IPS DF 6.9 (cell line): ENCODE measurements around the gene POP7.
A peak's percentile ranks its signal among the peaks of the same experiment; 100 is the strongest.
"Not testable (repeated sequence)": the region's sequence is repeated elsewhere in the genome, so short reads cannot be mapped to it uniquely, and the experiment has no call there.

Source experiments
- DNase-seq: peaks from one replicate; pipeline ENCODE4 v3.0.0-alpha.2; 2013; ENCODE audit warnings: low read depth, low spot score
- H3K27ac ChIP-seq: one replicate; pipeline ENCODE4 v1.5.1; 2013; ENCODE audit warnings: low read length, control low read depth
- H3K27me3 ChIP-seq: 2 replicates; pipeline ENCODE4 v1.6.1; 2013; ENCODE audit warnings: mild to moderate bottlenecking, low read length; ENCODE audit not compliant: control insufficient read depth, insufficient read depth
- H3K36me3 ChIP-seq: 2 replicates; pipeline ENCODE4 v1.6.1; 2013; ENCODE audit warnings: low read length; ENCODE audit not compliant: control insufficient read depth, insufficient read depth
- H3K4me1 ChIP-seq: 2 replicates; pipeline ENCODE4 v1.6.1; 2013; ENCODE audit warnings: low read length; ENCODE audit not compliant: control insufficient read depth, insufficient read depth
- H3K4me3 ChIP-seq: 2 replicates; pipeline ENCODE4 v1.5.1; 2013; ENCODE audit warnings: mild to moderate bottlenecking, low read length
- H3K9me3 ChIP-seq: 2 replicates; pipeline ENCODE4 v1.6.1; 2013; ENCODE audit warnings: low read length, inconsistent platforms; ENCODE audit not compliant: control insufficient read depth, insufficient read depth
- WGBS: extraction: QIAGEN DNeasy Blood & Tissue Kit; methylation state at CpG from one replicate; pipeline ENCODE4 v1.1.7; 2013; ENCODE audit warnings: mixed read lengths, missing lambda C conversion rate; ENCODE audit not compliant: insufficient read length, insufficient coverage; 5-methylcytosine and 5-hydroxymethylcytosine counted together

The POP7 gene

GRCh38 chr7:100717073-100717472 is 11.2 kb downstream of the POP7 start:
- no CpG with 5 or more reads among the region's 2 CpGs for WGBS
- H3K27ac ChIP-seq, DNase-seq, H3K9me3 ChIP-seq, H3K4me3 ChIP-seq, H3K4me1 ChIP-seq, H3K36me3 ChIP-seq: not testable (repeated sequence)
- H3K27me3 ChIP-seq = peaks cover 11% of the 10 kb centered on the region; the same call in 1 of the 2 replicates

GRCh38 chr7:100719523-100720278 is 13.8 kb downstream of the POP7 start:
- no peak overlapping the region; the same call in 1 of the 2 replicates for H3K4me3 ChIP-seq
- no peaks in the 10 kb centered on the region for H3K4me1 ChIP-seq
- no peaks in the 10 kb centered on the region for H3K36me3 ChIP-seq
- H3K27me3 ChIP-seq = peaks cover 11% of the 10 kb centered on the region; the same call in 1 of the 2 replicates
- WGBS = no CpG with 5 or more reads among the region's 8 CpGs
- no peak for DNase-seq
- no peak overlapping the region for H3K27ac ChIP-seq
- H3K9me3 ChIP-seq = no peaks in the 10 kb centered on the region

DNA sequence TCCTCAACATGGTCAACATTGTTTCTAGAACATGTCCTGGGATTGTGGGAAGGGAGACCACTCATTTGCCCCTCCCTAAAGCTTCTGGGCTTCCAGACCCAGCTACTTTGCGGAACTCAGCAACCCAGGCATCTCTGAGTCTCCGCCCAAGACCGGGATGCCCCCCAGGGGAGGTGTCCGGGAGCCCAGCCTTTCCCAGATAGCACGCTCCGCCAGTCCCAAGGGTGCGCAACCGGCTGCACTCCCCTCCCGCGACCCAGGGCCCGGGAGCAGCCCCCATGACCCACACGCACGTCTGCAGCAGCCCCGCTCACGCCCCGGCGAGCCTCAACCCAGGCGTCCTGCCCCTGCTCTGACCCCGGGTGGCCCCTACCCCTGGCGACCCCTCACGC is 14.4 kb downstream of the POP7 start, which contains the start of gene EPO:
Gene EPO, plus strand, starts transcription at position 190 of the 392 bp plus-strand sequence. CDS start 513 bp downstream, outside the sequence.
- Histone ChIP-seq H3K27me3 (peaks cover 11% of the 10 kb centered on the region; the same call in 1 of the 2 replicates), H3K27ac (no peak within 1 kb of the TSS), H3K4me1 (no peaks in the 10 kb centered on the region), H3K4me3 (peak within 1 kb of the TSS; percentile 54; the same call in 1 of the 2 replicates), H3K36me3 (no peaks in the 10 kb centered on the region), H3K9me3 (no peaks in the 10 kb centered on the region)
- no peak for DNase-seq
- WGBS = no CpG with 5 or more reads among the region's 21 CpGs

DNA sequence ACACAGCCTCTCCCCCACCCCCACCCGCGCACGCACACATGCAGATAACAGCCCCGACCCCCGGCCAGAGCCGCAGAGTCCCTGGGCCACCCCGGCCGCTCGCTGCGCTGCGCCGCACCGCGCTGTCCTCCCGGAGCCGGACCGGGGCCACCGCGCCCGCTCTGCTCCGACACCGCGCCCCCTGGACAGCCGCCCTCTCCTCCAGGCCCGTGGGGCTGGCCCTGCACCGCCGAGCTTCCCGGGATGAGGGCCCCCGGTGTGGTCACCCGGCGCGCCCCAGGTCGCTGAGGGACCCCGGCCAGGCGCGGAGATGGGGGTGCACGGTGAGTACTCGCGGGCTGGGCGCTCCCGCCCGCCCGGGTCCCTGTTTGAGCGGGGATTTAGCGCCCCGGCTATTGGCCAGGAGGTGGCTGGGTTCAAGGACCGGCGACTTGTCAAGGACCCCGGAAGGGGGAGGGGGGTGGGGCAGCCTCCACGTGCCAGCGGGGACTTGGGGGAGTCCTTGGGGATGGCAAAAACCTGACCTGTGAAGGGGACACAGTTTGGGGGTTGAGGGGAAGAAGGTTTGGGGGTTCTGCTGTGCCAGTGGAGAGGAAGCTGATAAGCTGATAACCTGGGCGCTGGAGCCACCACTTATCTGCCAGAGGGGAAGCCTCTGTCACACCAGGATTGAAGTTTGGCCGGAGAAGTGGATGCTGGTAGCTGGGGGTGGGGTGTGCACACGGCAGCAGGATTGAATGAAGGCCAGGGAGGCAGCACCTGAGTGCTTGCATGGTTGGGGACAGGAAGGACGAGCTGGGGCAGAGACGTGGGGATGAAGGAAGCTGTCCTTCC is 15.0 kb downstream of the POP7 start:
- H3K36me3 ChIP-seq = no peaks in the 10 kb centered on the region
- H3K4me3 ChIP-seq = peak overlapping the region; percentile 54; the same call in 1 of the 2 replicates
- H3K27ac ChIP-seq = no peak overlapping the region
- DNase-seq = no peak
- no peaks in the 10 kb centered on the region for H3K4me1 ChIP-seq
- H3K27me3 ChIP-seq = peaks cover 11% of the 10 kb centered on the region; the same call in 1 of the 2 replicates
- WGBS = no CpG with 5 or more reads among the region's 56 CpGs
- no peaks in the 10 kb centered on the region for H3K9me3 ChIP-seq

DNA sequence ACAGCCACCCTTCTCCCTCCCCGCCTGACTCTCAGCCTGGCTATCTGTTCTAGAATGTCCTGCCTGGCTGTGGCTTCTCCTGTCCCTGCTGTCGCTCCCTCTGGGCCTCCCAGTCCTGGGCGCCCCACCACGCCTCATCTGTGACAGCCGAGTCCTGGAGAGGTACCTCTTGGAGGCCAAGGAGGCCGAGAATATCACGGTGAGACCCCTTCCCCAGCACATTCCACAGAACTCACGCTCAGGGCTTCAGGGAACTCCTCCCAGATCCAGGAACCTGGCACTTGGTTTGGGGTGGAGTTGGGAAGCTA is 15.5 kb downstream of the POP7 start:
- Histone ChIP-seq H3K27ac (no peak overlapping the region), H3K27me3 (peaks cover 11% of the 10 kb centered on the region; the same call in 1 of the 2 replicates), H3K9me3 (no peaks in the 10 kb centered on the region), H3K4me3 (no peak overlapping the region), H3K36me3 (no peaks in the 10 kb centered on the region), H3K4me1 (no peaks in the 10 kb centered on the region)
- WGBS = no CpG with 5 or more reads among the region's 8 CpGs
- DNase-seq = no peak

DNA sequence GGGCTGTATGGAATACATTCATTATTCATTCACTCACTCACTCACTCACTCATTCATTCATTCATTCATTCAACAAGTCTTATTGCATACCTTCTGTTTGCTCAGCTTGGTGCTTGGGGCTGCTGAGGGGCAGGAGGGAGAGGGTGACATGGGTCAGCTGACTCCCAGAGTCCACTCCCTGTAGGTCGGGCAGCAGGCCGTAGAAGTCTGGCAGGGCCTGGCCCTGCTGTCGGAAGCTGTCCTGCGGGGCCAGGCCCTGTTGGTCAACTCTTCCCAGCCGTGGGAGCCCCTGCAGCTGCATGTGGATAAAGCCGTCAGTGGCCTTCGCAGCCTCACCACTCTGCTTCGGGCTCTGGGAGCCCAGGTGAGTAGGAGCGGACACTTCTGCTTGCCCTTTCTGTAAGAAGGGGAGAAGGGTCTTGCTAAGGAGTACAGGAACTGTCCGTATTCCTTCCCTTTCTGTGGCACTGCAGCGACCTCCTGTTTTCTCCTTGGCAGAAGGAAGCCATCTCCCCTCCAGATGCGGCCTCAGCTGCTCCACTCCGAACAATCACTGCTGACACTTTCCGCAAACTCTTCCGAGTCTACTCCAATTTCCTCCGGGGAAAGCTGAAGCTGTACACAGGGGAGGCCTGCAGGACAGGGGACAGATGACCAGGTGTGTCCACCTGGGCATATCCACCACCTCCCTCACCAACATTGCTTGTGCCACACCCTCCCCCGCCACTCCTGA is 16.7 kb downstream of the POP7 start:
- no peak overlapping the region for H3K27ac ChIP-seq
- H3K9me3 ChIP-seq = no peaks in the 10 kb centered on the region
- peaks cover 11% of the 10 kb centered on the region; the same call in 1 of the 2 replicates for H3K27me3 ChIP-seq
- no peaks in the 10 kb centered on the region for H3K4me1 ChIP-seq
- no peak for DNase-seq
- no peaks in the 10 kb centered on the region for H3K36me3 ChIP-seq
- no peak overlapping the region for H3K4me3 ChIP-seq
- WGBS = no CpG with 5 or more reads among the region's 17 CpGs

DNA sequence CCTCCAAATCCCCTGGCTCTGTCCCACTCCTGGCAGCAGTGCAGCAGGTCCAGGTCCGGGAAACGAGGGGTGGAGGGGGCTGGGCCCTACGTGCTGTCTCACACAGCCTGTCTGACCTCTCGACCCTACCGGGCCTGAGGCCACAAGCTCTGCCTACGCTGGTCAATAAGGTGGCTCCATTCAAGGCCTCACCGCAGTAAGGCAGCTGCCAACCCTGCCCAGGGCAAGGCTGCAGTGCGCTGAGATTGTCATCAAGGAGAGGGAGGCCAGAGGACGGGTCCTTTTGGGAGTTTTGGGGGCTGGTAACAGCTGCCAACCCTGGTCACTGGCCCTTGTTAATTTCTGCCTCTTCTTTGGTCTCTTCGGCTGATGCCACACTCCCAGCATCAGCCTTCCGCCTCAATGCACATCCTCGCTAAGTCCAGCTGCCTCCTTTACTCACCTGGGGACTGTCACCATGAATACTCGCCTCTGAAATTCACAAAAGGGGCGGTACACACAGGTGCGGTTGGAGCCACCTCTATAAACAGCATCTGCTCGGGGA is 17.9 kb downstream of the POP7 start:
- no CpG with 5 or more reads among the region's 16 CpGs for WGBS
- no peak overlapping the region for H3K27ac ChIP-seq
- no peaks in the 10 kb centered on the region for H3K9me3 ChIP-seq
- no peak overlapping the region; the same call in 1 of the 2 replicates for H3K4me3 ChIP-seq
- no peak for DNase-seq
- H3K36me3 ChIP-seq = no peaks in the 10 kb centered on the region
- peaks cover 11% of the 10 kb centered on the region; the same call in 1 of the 2 replicates for H3K27me3 ChIP-seq
- no peaks in the 10 kb centered on the region for H3K4me1 ChIP-seq

- not testable (repeated sequence) for H3K27ac ChIP-seq, H3K4me3 ChIP-seq, H3K4me1 ChIP-seq, H3K36me3 ChIP-seq, H3K9me3 ChIP-seq, DNase-seq
- WGBS = no CpG with 5 or more reads among the region's 2 CpGs
- H3K27me3 ChIP-seq = peaks cover 11% of the 10 kb centered on the region; the same call in 1 of the 2 replicates
Measured at GRCh38 chr7:100724364-100724763, 18.4 kb downstream of the POP7 start.

DNA sequence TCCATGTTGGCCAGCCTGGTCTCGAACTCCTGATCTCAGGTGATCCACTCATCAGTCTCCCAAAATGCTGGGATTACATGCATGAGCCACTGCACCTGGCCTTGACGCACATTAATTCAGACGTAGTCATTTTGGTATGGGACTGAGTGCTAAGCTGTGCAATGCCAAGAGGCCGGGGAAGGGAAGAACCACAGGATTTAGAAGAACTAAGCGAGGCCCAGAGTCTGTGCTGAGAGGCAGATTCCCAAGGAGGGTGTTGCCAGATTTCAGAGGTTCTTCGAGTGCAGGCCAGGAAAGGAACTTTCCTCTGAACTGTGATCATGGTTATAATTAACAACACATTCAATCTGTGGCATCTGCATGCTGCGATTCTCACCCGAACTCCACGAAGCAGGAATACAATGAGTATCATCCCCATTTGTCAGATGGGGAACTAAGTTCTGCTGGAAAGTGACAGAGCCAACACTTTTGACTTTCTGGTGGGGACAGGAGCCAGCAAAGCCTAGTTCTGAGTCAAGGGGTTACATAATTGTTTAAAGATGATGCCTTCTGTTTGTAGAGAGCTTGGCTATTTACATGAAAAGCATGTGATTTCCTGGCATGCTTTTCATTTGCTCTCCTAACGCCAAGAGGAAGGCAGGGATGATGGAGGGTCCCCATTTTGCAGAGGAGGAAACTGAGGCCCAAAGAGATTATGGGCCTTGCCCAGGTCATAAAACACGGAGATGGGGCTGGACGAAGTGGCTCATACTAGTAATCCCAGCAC is 21.3 kb downstream of the POP7 start:
- H3K27ac ChIP-seq = no peak overlapping the region
- H3K27me3 ChIP-seq = no peaks in the 10 kb centered on the region
- no CpG with 5 or more reads among the region's 12 CpGs for WGBS
- no peak overlapping the region for H3K4me3 ChIP-seq
- no peaks in the 10 kb centered on the region for H3K4me1 ChIP-seq
- H3K9me3 ChIP-seq = no peaks in the 10 kb centered on the region
- no peaks in the 10 kb centered on the region for H3K36me3 ChIP-seq
- DNase-seq = no peak
